LoVo (cell line): Measurements from ENCODE around the gene ESRRB.

Source experiments
- DNase-seq: peaks from one replicate; pipeline ENCODE4 v3.0.0-alpha.2; 2016; ENCODE audit warnings: low spot score

ESRRB gene

DNA sequence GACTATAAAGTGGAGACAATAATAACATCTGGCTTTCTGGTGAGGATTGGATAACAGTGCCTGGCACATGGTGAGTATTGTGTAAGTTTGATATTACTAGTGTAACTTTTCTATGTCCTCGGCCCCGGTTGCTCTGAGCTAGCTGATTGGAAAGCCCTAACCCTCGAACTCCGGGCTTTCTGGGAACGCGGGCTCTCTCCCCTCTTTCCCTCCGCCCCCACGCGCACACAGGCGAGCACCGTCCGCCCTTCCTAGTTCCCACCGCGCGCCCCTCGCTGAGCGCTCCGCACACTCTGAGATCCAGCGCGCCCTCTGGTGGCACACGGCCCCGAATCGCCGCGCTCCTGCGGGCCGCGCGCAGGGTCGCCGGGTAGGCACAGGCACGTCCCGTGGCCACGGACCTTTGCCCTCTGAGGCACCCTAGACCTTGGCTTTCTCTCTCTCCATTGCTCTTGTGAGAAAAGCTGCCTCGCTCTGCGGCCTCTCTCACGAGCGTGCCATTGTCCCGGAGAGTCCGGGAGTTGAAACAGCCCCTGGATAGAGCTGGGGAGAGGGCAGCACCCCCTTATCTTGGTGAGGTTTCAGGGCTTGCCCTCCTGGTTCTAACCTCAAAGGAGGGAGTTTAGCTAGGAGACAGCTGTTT, 23.2 kb upstream of the ESRRB start:
- peak; percentile 51 for DNase-seq

DNA sequence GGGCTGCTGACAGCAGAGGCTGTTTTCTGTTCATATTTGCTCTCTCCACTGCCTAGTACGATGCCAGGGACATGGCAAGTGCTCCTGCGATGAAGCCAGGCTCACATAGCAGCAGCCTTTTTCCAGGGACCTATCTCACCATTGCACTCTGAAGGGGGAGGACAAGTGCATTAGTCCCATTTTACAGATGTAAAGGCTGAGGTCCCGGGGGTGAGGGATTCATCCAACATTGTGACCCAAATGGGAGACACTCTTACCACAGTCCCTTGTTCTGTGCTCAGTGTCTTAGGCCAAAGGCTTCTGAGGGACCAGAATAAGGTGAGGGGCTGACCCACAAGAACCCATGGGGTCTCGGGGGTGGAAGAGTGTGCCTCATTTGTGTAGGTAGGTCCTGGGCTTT, 21.6 kb upstream of the ESRRB start:
- no peak for DNase-seq

DNA sequence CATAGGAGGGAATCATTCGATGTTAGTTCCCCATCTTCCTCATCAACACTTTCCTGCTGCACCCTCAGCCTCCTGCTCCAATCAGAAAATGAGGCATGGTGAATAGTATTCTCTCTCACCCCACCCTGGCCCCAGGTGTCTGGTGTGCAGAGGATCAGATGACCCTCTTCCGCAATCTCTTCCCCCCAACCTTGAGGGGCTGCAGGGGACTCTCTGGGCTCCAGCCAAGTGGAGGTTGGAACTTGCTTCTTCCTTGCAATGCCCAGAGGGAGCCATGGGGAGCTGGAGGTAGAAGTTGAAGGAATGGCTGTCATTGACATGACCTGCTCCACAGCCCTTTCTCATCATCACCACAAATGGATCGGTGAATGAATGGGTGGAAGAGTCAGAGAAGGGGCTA, 20.2 kb upstream of the ESRRB start:
- DNase-seq = no peak

DNA sequence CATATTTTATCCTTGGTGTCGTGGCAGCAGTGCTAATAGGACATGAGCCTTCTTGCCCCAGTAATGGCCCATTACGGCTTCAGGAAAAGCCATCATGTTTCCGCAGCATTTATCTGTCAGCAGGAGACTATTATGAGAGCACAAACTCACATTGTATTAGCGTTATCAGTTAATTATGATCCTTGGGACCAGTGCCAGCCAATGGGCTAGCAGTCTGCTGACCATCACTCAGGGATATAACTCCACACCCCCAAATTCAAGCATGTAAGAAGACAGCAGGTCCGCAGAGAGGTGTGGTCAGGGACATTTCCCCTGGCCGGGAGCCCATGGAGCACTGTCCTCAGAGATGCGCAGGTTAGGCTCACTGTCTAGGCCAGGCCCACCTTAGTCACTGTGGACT, 4.9 kb upstream of the ESRRB start:
- no peak for DNase-seq

DNA sequence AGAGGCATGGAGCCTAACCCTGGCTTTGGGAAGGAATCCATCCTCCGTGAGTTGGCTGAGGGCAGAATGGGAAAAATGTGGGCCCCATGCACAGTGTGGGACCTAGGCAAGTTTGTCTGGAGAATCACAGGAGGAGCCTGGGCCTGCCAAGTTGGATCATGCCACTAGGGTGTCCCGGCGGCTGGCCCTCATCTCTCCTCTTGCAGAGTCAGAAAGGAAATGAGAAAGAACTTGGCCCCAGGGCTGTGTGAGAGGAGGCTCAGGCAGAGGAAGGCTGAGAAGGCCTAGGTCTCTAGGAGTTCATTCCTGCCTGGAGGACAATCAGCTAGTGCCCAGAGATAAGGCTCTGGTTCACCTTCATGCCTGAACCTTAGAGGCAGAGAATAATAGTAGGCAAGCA, 2.5 kb upstream of the ESRRB start:
- no peak for DNase-seq

DNA sequence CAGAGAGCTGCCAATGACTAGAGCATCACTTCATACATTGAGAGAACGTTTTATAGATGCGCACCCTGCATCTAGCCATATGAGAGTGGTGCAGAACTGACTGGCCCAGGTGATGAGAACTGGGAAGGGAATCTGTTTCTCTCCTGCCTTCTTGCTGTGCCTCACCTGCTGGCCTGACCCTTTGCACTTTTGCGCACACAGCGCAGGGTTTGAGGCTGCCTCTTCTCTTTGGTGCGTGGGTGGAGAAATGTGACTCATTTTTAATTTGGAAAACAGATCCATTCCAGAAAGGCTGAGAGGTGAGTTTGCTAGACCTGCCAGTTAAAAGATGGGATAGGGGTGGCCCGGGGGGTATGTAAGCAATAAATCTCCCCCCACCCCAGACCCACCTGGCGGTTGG, 453 bp upstream of the ESRRB start:
- no peak for DNase-seq

DNA sequence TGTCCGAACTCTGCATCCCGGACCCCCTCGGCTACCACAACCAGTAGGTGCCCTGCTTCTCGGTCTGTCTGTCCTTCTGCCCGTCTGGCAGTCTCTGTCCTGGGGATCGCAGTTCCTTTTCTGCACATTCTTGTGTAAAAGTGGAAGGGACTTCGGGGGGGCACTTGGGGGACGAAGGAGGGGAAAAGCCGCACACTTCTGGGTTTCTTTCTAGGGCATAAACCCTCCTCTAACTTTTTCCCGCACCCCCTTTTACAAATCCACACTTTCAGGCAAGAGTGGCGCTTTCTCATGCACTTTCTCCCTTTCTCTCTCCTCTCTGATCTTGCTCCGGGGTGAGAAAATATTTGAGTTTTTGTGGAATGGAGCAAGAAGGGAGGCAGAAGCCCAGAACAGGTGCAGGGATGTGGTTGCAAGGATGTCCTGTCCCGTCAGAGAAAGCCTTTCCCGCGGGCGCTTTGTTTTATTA, 506 bp downstream of the ESRRB start:
- no peak for DNase-seq

DNA sequence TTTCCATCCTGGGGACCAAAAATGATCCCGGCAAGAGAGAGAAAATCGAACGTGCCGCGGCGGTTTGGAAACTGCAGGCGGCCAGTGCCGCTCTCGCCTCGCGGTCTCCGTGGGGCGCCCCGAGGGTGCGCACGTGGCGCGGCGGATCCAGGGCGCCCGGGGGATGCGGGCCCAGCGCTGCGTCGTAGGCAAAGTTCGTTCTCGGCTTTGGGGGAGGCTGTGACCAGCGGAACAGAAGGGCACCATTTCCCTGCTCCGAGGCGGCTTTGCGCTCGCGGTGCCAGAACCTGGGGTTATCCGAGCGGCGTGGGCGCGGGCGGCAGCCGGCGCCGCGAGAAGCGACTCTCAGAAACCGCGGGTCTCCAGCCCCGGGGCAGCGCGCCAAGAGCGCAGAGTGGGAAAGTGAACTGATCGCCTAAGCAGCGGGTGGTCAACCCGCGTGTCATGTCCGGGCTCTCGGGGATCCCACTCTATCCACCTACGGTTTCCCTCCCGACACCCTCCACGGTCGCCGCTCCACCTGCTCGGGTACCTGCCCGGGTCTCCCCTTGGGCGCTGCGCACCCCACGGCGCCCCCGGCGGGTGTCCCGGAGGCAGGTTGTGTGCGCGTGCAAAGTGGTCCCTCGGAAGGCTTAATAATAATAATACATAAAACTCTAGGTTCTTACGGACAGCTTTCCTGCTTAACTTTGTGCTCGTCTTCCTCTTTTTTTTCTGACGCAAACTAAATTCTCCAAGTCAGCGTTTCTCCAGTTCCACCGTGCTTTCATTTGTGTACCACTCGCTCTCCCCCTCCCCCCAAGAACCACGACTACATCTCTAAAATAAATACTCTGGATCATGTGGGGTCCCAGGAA, 1.2 kb downstream of the ESRRB start:
- no peak for DNase-seq

DNA sequence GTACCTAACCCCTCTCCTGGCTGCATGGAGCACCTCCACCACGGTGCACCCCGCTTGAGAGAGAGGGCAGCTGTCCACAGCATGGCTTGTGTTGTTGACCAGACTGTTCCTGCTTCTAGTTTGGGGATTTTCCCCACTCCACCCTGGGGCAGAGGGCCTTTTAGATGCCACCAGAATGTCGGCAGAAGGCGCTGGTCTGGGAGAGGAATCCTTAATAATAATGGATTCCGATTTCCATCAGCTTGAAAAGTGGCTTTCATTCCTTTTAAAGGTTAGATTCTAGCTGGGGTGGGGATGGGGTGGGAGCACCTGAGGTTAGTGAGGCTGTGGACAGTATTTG, 1.8 kb downstream of the ESRRB start:
- no peak for DNase-seq

DNA sequence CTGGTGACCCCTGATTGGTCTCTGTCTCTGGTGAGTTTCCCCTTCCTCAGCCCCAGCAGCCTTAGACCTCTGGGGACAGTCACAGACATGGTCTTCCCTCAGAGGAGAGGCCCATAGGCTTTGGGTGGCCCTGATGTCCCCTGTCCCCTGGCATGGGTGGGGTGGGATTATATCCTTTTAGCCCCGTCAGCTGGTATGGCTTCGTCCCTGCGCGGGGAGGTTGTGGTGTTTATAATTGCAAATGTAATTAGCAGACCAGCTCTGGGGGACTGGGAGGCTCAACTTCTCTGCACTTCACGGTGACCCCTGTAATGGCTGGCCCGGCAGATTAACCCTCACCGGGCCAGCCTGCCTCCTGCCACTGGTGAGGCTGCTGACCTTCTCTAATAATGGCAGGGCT, 5.1 kb downstream of the ESRRB start:
- DNase-seq = no peak

DNA sequence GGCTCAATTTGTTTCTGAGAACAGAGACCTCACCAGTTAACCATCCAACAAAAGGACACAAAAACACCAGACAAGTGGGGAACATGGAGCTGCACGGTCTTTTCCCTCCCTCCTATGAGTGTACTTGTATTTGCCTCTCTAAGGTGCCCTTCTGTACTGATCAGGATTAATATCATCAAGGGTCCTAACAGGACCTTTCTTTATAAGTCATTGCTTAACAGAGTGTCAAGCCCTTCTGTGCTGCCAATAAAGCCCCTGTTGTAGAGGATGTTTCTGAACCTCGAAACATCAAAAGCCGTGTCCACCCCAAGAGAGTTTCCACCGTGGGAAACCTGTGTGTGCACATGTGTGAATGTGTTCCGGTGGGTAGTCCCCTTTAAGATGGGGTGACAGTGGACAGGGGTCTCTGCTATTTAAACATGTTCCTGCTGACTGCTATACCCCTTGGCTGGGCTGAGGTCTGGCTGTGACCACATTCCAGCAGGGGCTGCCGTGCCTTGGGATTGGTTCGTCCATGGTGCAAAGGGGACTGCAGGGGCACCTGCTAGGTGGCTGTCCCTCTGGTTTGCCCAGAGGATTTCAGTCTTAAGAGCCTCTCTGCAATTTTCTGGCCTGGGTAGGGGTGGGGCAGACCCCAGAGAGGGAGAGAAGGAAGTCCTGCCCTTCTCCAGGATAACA, 6.0 kb downstream of the ESRRB start:
- no peak for DNase-seq

DNA sequence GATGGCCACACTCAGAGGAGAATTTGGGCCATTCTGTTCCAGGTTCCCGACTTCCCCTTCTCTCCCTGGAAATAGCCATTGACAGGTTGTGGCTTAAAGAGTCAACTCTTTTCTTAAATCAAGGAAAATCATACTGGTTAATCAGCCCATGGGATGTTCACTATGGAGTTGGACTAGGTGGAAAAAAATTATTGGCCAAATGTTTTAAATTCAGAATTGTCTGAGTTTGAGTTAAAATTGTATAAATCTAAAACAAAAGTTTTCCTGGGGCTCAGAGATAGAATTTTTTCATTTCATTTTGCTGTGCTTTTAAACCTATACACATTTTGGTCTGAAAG, 6.5 kb downstream of the ESRRB start:
- DNase-seq = no peak

DNA sequence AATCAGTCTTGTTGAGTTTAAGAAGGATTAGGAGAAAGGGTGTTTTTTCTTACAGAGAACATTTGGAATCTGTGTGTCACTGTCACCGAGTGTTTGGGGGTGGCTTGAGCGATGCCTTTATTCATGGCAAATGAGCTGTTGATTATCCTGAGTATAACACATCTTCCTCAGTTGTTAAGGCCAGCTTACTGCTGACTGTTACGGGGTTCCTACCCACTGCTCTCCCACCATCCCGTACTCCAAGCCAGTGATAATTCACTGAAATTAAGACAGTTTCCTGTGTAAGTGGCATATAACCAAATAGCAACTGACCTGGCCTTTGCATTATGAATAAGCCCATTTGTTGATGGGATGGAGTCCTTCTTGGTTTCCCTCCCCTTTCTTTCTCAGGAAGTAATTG, 9.5 kb downstream of the ESRRB start:
- no peak for DNase-seq

DNA sequence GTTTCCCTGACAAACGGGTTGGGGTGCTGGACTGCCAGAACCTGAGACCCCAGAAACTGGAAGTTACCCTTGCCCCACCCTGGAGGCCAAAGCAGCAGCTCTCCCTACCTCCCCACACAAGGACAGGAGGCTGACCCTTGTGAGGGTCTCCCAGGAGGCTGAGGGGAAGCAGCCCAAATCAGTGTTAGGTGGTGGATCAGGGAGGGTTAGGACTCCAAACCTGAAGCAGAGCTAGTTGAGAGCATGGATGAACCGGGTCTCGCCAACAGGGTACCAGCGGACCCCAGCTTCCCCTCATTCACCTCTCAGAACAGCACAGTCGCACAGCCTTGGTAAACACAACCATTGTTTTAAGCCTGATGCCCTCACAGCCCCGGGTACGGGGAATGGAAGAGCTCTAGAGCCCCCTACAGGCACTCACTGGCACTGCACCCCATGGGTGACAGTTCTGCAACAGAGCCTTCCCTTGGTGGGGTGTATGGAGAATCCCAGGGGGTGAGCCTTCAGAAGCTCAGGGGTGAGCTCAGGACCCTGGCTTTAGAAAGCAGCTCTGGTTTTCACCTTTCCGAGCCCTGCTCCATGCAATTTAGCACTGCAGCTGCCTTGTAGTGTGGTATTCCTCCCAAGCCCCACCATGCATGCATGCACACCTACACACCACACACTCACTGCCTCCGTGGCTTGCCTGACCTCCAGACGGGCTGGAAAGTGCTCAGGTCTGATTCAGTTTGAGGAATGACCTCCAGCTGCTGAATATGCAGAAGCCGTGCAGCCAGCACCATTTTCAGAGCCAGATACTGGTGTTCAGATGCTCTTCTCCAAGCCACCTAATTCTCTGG, 11.2 kb downstream of the ESRRB start:
- peak; percentile 66 for DNase-seq

DNA sequence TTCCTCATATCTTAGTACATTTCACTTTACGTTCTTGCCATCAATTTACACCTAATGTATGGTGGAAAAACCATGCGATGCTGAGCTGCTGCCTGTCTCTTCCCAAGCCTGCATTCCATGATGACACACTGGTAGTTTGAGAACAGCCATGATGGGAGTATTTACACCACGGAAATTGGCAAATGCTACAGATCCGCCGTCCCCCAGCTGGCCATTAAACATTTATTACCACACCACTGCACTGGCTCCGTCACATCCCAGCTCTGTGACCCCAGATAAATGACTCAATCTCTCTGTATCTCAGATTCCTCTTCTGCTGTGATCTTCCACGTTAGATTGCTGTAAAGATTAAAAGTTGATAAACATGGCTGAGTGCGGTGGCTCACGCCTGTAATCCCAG, 13.9 kb downstream of the ESRRB start:
- DNase-seq = no peak

DNA sequence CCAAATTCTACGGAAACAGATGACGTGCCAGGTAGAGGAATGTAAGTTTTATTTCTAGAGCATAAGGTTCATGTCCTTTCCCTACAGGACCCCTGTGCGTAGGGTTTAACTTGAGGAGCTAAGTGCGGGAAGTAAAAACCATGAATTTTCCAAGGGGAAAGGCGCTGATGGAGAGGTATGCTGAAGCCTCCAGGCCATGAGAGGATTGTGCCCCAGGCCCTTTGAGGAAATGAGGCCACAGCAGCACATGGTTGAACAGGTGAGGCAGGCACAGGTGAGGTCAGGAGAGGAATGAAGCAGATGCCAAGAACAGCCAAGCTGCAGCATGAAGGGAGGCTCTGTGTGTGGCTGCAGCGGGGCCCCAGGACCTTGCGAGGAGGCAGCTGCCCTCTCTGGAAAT, 14.7 kb downstream of the ESRRB start:
- DNase-seq = no peak

DNA sequence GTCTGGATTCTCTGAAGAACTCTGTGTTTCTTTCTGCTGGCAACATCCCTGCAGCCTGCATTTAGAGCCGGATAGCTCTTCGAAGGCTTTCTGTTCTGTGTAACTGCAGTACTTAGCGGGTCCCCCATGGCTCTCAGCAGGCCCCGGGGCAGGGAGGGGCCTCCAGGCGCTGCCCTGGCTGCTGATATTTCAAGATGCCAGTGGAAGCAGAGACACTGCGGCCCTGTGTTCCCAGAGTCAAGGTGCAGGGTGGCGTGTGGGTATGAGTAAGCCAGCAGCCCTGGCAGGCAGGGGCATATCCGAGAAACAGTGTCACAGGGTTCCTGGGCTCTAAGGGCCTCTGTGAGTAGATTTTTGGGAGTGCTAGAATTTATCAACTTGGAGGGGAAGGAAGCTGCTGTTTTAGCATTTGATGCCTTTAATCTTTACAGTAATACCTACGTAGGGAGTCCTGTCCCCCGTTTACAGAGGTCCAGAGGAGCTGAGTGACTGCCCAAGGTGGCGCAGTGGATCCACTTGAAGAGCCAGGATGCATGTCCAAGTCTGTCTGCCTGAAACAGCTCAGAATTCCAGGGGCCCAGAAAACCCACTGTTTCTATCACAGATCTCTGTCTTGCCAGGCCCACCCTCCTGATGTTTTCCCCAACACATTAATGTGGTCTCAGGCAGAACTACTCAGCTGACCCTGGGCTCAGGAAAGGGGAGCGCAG, 16.2 kb downstream of the ESRRB start:
- no peak for DNase-seq

DNA sequence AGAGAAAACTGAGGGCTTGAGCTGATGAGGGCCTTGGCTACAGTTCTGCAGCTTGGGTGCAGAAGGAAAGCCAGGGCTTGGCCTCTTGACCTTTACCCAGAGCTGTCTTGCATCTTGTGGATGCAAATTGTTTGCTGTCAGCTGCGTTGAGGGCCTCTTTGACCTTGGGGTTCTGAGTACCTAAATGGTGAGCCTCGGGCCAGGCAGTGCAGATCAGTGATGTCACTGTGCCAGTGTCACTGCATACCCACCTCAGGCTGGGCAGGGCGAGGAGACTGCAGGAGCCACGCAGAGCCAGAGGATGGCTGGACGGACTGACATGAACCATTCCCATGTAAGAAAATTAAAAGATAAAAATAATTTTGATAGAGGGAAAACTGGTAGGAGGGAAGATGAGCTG, 18.6 kb downstream of the ESRRB start:
- DNase-seq = no peak

DNA sequence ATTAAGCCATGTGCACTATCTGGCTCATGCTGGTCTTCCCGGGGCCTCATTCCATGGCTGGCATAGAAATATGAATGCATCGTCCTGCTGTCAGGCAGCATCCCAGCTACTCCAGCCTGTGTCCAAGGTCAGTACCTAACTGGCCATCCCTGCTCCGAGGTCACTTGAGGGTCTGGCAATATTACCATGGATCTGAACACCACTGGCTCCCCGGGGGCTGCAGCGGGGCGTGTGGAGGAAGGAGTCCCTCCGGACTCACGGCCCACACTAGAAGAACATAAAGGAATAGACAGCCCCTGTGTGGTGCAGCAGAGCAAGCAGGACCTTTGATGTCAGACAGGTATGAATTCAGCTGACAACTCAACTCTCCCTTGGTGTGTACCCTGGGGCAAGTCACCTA, 19.2 kb downstream of the ESRRB start:
- no peak for DNase-seq

DNA sequence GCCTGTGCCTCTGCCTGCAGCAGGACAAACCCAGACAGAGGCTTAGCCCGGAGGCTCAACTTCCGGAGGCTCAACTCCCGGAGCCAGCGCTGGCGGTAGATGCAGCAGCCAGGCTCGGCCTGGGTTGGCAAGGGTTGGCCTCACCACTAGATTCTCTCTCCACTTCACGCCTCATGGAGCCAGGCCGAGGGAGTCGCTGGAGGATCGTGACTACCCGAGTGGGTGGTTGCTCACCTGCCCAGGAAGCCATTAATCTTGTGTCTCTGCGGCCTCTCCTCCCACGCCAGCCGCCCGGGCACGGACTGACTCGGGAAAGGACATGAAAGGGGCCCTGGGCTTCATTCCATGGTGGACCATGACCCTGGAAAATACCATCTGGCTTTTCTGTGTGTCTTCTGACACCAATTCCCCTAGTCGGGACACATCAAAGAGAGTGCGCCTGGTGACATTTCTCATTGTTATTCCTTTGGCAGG, 20.8 kb downstream of the ESRRB start:
- no peak for DNase-seq

DNA sequence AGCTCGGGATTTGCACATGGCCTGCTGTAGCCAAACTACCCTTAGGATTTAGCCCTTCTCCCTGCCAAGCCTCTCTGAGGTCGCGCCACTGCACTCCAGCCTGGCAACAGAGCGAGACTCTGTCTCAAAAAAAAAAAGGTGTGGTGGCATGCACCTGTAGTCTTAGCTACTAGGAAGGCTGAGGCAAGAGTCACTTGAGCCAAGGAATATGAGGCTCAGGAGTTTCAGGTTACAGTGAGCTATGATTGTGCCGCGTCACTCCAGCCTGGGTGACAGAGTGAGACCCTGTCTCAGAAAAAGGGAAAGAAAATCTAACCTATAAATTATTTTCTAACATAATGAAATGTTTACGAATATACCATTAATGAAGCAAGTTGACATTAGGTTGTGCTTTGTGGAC, 29.7 kb downstream of the ESRRB start:
- no peak for DNase-seq
